ENCODE results near the gene C1orf74. TPM values are rescaled to one million over a fixed set of nuclear protein-coding genes. Genes with fewer than 3 reads are reported as not detected.
A peak's percentile ranks its signal among the peaks of the same experiment; 100 is the strongest.

C1orf74 gene
- total RNA-seq, 2 donors from 2014 or later = 3.1 to 5.4 TPM

- Histone ChIP-seq H3K27ac (ENCODE audit: low read depth, low read length) (no peak overlapping the region), H3K27me3 (ENCODE audit: control insufficient read depth, insufficient read depth, low read length, poor library complexity, severe bottlenecking) (peaks cover 33% of the 10 kb centered on the region), H3K4me3 (ENCODE audit: low read length) (peak overlapping the region; percentile 99), H3K4me1 (ENCODE audit: control insufficient read depth, insufficient read depth, low read length) (no peaks in the 10 kb centered on the region), H3K9me3 (ENCODE audit: control insufficient read depth, low read length) (peaks cover 10% of the 10 kb centered on the region), H3K9ac (ENCODE audit: extremely low read depth, low read length, poor library complexity, severe bottlenecking) (peak overlapping the region; percentile 90), H3K36me3 (ENCODE audit: control insufficient read depth, insufficient read depth, low read length) (peaks cover 4% of the 10 kb centered on the region)
- H3K4me3 Mint-ChIP-seq = peak overlapping the region; percentile 93
- peaks cover 9% of the 10 kb centered on the region for H3K27me3 Mint-ChIP-seq (ENCODE audit: insufficient read depth)
- WGBS, 2 experiments (ENCODE audit: insufficient coverage in 1 of 2, insufficient read length in 1 of 2) = 91 to 99% methylated on average over 6 of the region's 6 CpGs
- peaks cover 4% of the 10 kb centered on the region for H3K9me3 Mint-ChIP-seq
- peaks cover 31% of the 10 kb centered on the region for H3K36me3 Mint-ChIP-seq (ENCODE audit: low read depth)
- TF ChIP-seq CTCF (conservative IDR thresholded peaks at IDR 0.05) = no peak
- H3K27ac Mint-ChIP-seq = peak overlapping the region; percentile 52
- no peak for DNase-seq
- H3K4me1 Mint-ChIP-seq = peaks cover 6% of the 10 kb centered on the region
Measured at GRCh38 chr1:209783386-209783785, 973 bp downstream of the C1orf74 start.

- H3K36me3 Mint-ChIP-seq (ENCODE audit: low read depth) = peaks cover 9% of the 10 kb centered on the region
- Histone ChIP-seq H3K4me3 (ENCODE audit: low read length) (no peak overlapping the region), H3K27ac (ENCODE audit: low read depth, low read length) (no peak overlapping the region), H3K9ac (ENCODE audit: extremely low read depth, low read length, poor library complexity, severe bottlenecking) (no peak overlapping the region), H3K4me1 (ENCODE audit: control insufficient read depth, insufficient read depth, low read length) (no peaks in the 10 kb centered on the region), H3K27me3 (ENCODE audit: control insufficient read depth, insufficient read depth, low read length, poor library complexity, severe bottlenecking) (peaks cover 2% of the 10 kb centered on the region), H3K9me3 (ENCODE audit: control insufficient read depth, low read length) (peaks cover 7% of the 10 kb centered on the region), H3K36me3 (ENCODE audit: control insufficient read depth, insufficient read depth, low read length) (peaks cover 4% of the 10 kb centered on the region)
- H3K4me1 Mint-ChIP-seq = peaks cover 6% of the 10 kb centered on the region
- no peak overlapping the region for H3K4me3 Mint-ChIP-seq
- peaks cover 2% of the 10 kb centered on the region for H3K27me3 Mint-ChIP-seq (ENCODE audit: insufficient read depth)
- H3K9me3 Mint-ChIP-seq = peaks cover 4% of the 10 kb centered on the region
- TF ChIP-seq CTCF (conservative IDR thresholded peaks at IDR 0.05) = no peak
- no peak overlapping the region for H3K27ac Mint-ChIP-seq
- DNase-seq = no peak
- 80 to 83% methylated on average over 4 of the region's 4 CpGs for WGBS, 2 experiments (ENCODE audit: insufficient coverage in 1 of 2, insufficient read length in 1 of 2)
Measured at GRCh38 chr1:209780268-209780667, 4.1 kb downstream of the C1orf74 start.

GRCh38 chr1:209778102-209778501, 6.3 kb downstream of the C1orf74 start:
- H3K36me3 Mint-ChIP-seq (ENCODE audit: low read depth) = peaks cover 2% of the 10 kb centered on the region
- no peak for TF ChIP-seq CTCF (conservative IDR thresholded peaks at IDR 0.05)
- peaks cover 8% of the 10 kb centered on the region for H3K27me3 Mint-ChIP-seq (ENCODE audit: insufficient read depth)
- Histone ChIP-seq H3K9ac (ENCODE audit: extremely low read depth, low read length, poor library complexity, severe bottlenecking) (no peak overlapping the region), H3K36me3 (ENCODE audit: control insufficient read depth, insufficient read depth, low read length) (peaks cover 4% of the 10 kb centered on the region), H3K27me3 (ENCODE audit: control insufficient read depth, insufficient read depth, low read length, poor library complexity, severe bottlenecking) (peaks cover 8% of the 10 kb centered on the region), H3K9me3 (ENCODE audit: control insufficient read depth, low read length) (no peaks in the 10 kb centered on the region), H3K4me1 (ENCODE audit: control insufficient read depth, insufficient read depth, low read length) (no peaks in the 10 kb centered on the region), H3K27ac (ENCODE audit: low read depth, low read length) (no peak overlapping the region), H3K4me3 (ENCODE audit: low read length) (no peak overlapping the region)
- no peak for DNase-seq
- H3K4me1 Mint-ChIP-seq = no peaks in the 10 kb centered on the region
- no peaks in the 10 kb centered on the region for H3K9me3 Mint-ChIP-seq
- no peak overlapping the region for H3K27ac Mint-ChIP-seq
- 93 to 100% methylated on average over 1 of the region's 1 CpG for WGBS, 2 experiments (ENCODE audit: insufficient coverage in 1 of 2, insufficient read length in 1 of 2)
- no peak overlapping the region for H3K4me3 Mint-ChIP-seq
